Measurements from ENCODE around the gene DENND1A.

Gene DENND1A

GRCh38 chr9:123655681-123656423 is 274.1 kb downstream of the DENND1A start:
- no peak overlapping the region for H3K4me3 ChIP-seq (ENCODE audit: low read length)
- no peak for DNase-seq (ENCODE audit: low read depth)
- no peak for TF ChIP-seq CTCF (conservative IDR thresholded peaks at IDR 0.05; ENCODE audit: low read depth, low read length)

- DNase-seq (ENCODE audit: low read depth): no peak
- H3K4me3 ChIP-seq (ENCODE audit: low read length): no peak overlapping the region
- no peak for TF ChIP-seq CTCF (conservative IDR thresholded peaks at IDR 0.05; ENCODE audit: low read depth, low read length)
Observed at GRCh38 chr9:123654994-123655637, 274.8 kb downstream of the DENND1A start.

- no peak for DNase-seq (ENCODE audit: low read depth)
- no peak for TF ChIP-seq CTCF (conservative IDR thresholded peaks at IDR 0.05; ENCODE audit: low read depth, low read length)
- H3K4me3 ChIP-seq (ENCODE audit: low read length): no peak overlapping the region
Observed at GRCh38 chr9:123654218-123654993, 275.5 kb downstream of the DENND1A start.

- DNase-seq (ENCODE audit: low read depth): no peak
- no peak for TF ChIP-seq CTCF (conservative IDR thresholded peaks at IDR 0.05; ENCODE audit: low read depth, low read length)
- no peak overlapping the region for H3K4me3 ChIP-seq (ENCODE audit: low read length)
Observed at GRCh38 chr9:123652416-123652815, 277.5 kb downstream of the DENND1A start.

GRCh38 chr9:123651871-123652270 is 278.1 kb downstream of the DENND1A start:
- TF ChIP-seq CTCF (conservative IDR thresholded peaks at IDR 0.05; ENCODE audit: low read depth, low read length): no peak
- no peak overlapping the region for H3K4me3 ChIP-seq (ENCODE audit: low read length)
- DNase-seq (ENCODE audit: low read depth): no peak

- no peak for TF ChIP-seq CTCF (conservative IDR thresholded peaks at IDR 0.05; ENCODE audit: low read depth, low read length)
- H3K4me3 ChIP-seq (ENCODE audit: low read length): no peak overlapping the region
- DNase-seq (ENCODE audit: low read depth): no peak
Observed at GRCh38 chr9:123651273-123651672, 278.7 kb downstream of the DENND1A start.

Measured in retinal pigment epithelial cell (primary cell).